AG04450 (cell line): Measurements from ENCODE around the gene EEIG1. TPM values are rescaled to one million over a fixed set of nuclear protein-coding genes. Genes with fewer than 3 reads are reported as not detected.
A peak's percentile ranks its signal among the peaks of the same experiment; 100 is the strongest.

Experiments used
- CTCF ChIA-PET: fragments of 300-600, 350-600 bp; formaldehyde crosslinking; extraction: SDS; loops from one replicate; lab custom pipeline; 2022; ENCODE audit warnings: antibody characterized with exemption, inconsistent platforms; lab: Charles Lee
- POLR2A ChIA-PET: fragments of 350-600 bp; formaldehyde crosslinking; extraction: SDS; loops from one replicate; lab custom pipeline; 2021; ENCODE audit warnings: antibody characterized with exemption, inconsistent platforms; lab: Yijun Ruan, JAX
- DNase-seq: peaks from one replicate; pipeline ENCODE4 v3.0.0-alpha.2; 2011; ENCODE audit warnings: low read depth, low spot score
- H3K27ac ChIP-seq: one replicate; pipeline ENCODE4 v1.5.1; 2012; ENCODE audit warnings: low read depth, low read length, control low read depth
- H3K27me3 ChIP-seq: one replicate; pipeline ENCODE4 v1.6.0; 2012; ENCODE audit warnings: low read length; ENCODE audit not compliant: control insufficient read depth, insufficient read depth
- H3K4me3 ChIP-seq: 2 replicates; pipeline ENCODE4 v1.5.1; 2011; ENCODE audit warnings: mild to moderate bottlenecking, low read depth, low read length, control low read depth
- H3K9me3 ChIP-seq: 2 replicates; pipeline ENCODE4 v1.5.1; 2012; ENCODE audit warnings: low read length; ENCODE audit not compliant: control insufficient read depth, insufficient read depth
- polyA plus RNA-seq: library from polyadenylated mRNA; depleted of rRNA; stranded (reverse); fragments of >200 nt; gene quantifications from 2 replicates; pipeline ENCODE4 v1.2.3, GENCODE V29; 2011
- TF ChIP-seq, protein P1 (sequence below): IDR thresholded peaks from 2 replicates; pipeline ENCODE4 v1.5.1; 2011; ENCODE audit warnings: low read depth, low read length, control low read depth, inconsistent platforms

The EEIG1 gene
- polyA plus RNA-seq, 1 experiment: 8.3 TPM

DNA sequence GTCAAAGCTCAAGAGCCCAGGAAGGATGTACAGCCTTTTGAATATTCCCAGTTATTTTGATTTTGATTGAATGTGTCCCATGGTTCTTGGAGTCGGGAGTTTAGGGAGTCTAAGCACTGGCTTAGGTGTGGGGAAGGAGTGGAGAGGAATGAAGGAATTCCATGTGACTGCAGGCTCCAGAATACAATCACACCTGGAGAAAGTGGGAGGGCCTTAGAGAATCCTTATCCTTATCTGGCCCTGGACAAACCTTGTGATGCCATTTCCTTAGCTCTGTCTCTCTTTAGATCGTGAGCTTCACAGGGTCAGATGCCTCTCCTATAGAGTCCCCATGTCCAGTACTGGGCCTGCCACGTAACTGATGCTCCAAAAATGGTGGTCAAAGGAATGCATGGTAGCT, 4.2 kb upstream of the EEIG1 start:
- Histone ChIP-seq H3K27me3 (no peaks in the 10 kb centered on the region), H3K27ac (no peak overlapping the region), H3K9me3 (no peaks in the 10 kb centered on the region; the same call in 1 of the 2 replicates), H3K4me3 (no peak overlapping the region)
- no peak for DNase-seq
- ChIA-PET CTCF (no interaction called here), POLR2A (no interaction called here)
- TF ChIP-seq, protein P1, sequence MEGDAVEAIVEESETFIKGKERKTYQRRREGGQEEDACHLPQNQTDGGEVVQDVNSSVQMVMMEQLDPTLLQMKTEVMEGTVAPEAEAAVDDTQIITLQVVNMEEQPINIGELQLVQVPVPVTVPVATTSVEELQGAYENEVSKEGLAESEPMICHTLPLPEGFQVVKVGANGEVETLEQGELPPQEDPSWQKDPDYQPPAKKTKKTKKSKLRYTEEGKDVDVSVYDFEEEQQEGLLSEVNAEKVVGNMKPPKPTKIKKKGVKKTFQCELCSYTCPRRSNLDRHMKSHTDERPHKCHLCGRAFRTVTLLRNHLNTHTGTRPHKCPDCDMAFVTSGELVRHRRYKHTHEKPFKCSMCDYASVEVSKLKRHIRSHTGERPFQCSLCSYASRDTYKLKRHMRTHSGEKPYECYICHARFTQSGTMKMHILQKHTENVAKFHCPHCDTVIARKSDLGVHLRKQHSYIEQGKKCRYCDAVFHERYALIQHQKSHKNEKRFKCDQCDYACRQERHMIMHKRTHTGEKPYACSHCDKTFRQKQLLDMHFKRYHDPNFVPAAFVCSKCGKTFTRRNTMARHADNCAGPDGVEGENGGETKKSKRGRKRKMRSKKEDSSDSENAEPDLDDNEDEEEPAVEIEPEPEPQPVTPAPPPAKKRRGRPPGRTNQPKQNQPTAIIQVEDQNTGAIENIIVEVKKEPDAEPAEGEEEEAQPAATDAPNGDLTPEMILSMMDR: no peak

DNA sequence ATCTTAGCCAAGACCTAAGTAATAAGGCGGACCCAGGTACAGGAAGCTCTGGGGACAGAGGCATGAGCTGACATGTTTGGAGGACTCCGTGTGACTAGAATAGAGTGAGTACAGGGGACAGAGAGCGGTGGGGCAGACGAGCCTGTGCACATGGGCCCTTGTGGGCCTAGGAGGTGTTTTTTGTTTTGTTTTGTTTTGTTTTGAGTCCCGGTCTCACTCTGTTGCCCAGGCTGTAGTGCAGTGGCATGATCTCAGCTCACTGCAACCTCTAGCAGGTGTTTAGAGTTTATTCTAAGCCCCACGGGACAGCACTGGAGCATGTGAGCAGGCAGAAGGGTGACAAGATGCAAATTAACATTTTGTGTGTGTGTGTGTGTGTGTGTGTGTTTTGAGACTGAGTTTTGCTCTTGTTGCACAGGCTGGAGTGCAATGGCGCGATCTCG, 3.1 kb upstream of the EEIG1 start:
- Histone ChIP-seq H3K9me3 (no peaks in the 10 kb centered on the region; the same call in 1 of the 2 replicates), H3K4me3 (no peak overlapping the region), H3K27ac (no peak overlapping the region), H3K27me3 (no peaks in the 10 kb centered on the region)
- POLR2A ChIA-PET: interaction anchor here (0.7 kb wide), 1 partner anchor 42 kb away, joined by 3 read pairs; no protein-coding TSS in a partner anchor
- TF ChIP-seq, protein P1: no peak
- DNase-seq: no peak
- CTCF ChIA-PET: no interaction called here

DNA sequence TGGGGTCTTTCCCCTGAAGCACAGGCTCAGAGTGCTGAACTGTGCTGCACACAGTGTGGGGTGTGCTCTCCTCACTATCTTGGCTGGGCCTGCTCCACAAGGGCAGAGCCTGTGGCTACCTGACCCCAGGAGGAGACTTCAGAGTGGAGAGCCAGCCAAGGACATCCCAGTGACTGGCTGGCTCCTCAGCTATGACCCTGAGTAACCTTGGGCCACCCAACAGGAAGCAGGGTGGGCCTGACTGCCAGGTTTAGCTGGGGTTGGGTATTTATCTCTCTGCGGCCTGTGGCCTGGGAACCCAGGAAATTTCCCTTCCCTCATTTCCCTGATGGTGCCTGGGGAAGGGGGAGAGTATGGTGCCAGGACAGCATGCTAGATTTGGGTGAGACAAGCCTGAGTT, 2.1 kb upstream of the EEIG1 start:
- Histone ChIP-seq H3K9me3 (no peaks in the 10 kb centered on the region; the same call in 1 of the 2 replicates), H3K27ac (no peak overlapping the region), H3K27me3 (no peaks in the 10 kb centered on the region), H3K4me3 (no peak overlapping the region)
- ChIA-PET CTCF (no interaction called here), POLR2A (no interaction called here)
- DNase-seq: no peak
- TF ChIP-seq, protein P1: no peak

DNA sequence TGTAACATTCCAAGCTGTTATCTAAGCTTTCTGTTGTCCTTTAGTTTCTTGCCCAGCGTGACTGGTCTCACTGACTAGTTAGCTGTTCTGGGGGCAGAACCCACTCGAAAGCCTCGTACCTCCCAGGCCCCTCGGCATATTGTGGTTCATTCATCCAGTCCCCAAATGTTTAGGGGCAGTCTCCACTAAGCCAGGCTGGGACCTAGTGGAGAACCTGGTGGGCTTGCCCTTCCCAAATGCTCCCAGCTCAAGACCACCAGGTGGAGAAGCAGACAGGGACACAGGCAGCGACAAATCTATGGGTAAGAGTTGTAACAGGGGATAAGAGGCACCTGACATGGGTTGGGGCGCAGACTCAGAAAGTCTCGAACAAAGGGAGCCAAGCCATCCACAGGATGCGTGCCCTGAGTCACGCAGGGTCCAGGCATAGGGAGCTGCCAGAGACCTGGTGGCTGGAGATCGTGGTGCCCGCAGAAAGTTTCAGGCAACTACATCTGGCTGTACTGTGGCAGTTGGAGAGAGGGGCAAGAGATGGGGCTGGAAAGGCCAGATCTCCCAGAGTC, 851 bp upstream of the EEIG1 start:
- POLR2A ChIA-PET: interaction anchor here (0.8 to 1.7 kb wide), 5 partner anchors 13 to 38 kb away, joined by 3 to 8 read pairs (median 4); no protein-coding TSS in a partner anchor
- Histone ChIP-seq H3K4me3 (peak overlapping the region; percentile 59), H3K27ac (peak overlapping the region; percentile 84), H3K27me3 (no peaks in the 10 kb centered on the region), H3K9me3 (no peaks in the 10 kb centered on the region; the same call in 1 of the 2 replicates)
- DNase-seq: no peak
- TF ChIP-seq, protein P1: no peak
- CTCF ChIA-PET: interaction anchor here (1.2 to 1.4 kb wide), 2 partner anchors 39 to 136 kb away, joined by 3 to 7 read pairs; no protein-coding TSS in a partner anchor

DNA sequence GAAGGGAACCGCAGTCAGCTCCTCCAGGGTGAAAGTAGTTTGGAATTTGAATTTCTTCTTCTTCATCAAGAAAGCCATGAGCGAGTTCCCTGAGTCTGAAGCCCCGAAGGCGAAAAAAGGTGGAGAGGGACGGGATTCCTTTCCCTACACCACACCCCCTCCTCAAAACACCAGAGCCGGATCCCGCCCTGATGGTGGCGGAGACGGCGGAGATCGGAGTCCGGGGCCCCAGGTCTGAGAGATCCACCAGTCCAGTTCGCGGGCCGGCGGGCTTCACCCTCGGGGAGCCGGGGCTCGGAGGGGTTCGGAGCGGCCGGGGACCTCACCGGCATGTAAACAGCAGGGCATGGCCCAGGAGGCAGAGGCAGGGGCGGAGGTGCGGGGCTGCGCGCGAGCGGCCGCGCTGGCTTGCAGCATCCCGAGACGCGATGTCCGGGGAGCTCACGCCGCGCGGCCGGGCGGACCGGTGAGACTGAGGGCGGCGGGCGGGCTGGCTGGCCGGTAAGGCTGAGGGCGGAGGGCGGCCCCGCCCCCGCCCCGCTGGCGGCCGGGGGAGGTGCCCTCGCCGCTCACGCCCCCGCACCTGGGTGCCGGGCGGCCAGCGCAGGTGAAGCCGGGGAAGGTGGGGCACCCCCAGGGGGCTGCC, 606 bp downstream of the EEIG1 start:
- H3K9me3 ChIP-seq: no peaks in the 10 kb centered on the region; the same call in 1 of the 2 replicates
- TF ChIP-seq, protein P1: no peak
- DNase-seq: no peak
- ChIA-PET POLR2A (interaction anchor here (0.6 to 3.3 kb wide), 9 partner anchors 10 to 119 kb away, joined by 3 to 8 read pairs (median 3); no protein-coding TSS in a partner anchor), CTCF (interaction anchor here (1.2 to 1.5 kb wide), 3 partner anchors 36 to 138 kb away, joined by 3 to 7 read pairs (median 4); no protein-coding TSS in a partner anchor)
- no peaks in the 10 kb centered on the region for H3K27me3 ChIP-seq
- peak overlapping the region; percentile 83 for H3K4me3 ChIP-seq
- H3K27ac ChIP-seq: peak overlapping the region; percentile 21
